ENCODE data around the gene GNAI1. TPM values are rescaled to one million over a fixed set of nuclear protein-coding genes. Genes with fewer than 3 reads are reported as not detected.

The GNAI1 gene
- total RNA-seq, 1 experiment from 2014 or later: 20.5 TPM

DNA sequence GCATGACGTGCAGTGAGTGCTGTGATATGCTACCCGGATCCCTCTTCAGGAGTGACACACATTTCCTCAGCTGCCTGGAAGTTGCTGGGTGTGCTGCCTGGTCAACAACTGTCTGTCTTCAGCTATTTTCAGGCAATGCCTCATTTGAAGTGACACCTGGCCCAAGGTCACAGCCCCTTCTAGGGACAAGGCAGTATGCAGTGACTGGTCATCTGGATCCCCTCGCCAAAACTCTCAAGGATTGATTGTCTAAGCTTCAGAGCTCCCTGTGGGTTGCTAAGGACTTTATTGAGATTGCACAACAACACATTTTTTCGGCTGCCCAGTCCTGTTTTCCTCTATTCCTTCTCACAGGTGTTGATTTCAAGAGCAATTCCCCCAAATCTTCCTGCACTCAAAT, 108.8 kb downstream of the GNAI1 start:
- TF ChIP-seq, protein P1, sequence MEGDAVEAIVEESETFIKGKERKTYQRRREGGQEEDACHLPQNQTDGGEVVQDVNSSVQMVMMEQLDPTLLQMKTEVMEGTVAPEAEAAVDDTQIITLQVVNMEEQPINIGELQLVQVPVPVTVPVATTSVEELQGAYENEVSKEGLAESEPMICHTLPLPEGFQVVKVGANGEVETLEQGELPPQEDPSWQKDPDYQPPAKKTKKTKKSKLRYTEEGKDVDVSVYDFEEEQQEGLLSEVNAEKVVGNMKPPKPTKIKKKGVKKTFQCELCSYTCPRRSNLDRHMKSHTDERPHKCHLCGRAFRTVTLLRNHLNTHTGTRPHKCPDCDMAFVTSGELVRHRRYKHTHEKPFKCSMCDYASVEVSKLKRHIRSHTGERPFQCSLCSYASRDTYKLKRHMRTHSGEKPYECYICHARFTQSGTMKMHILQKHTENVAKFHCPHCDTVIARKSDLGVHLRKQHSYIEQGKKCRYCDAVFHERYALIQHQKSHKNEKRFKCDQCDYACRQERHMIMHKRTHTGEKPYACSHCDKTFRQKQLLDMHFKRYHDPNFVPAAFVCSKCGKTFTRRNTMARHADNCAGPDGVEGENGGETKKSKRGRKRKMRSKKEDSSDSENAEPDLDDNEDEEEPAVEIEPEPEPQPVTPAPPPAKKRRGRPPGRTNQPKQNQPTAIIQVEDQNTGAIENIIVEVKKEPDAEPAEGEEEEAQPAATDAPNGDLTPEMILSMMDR (IDR thresholded peaks at IDR 0.05; ENCODE audit: unreplicated experiment): no peak
- no TSS peak for BruUV-seq (replicated peaks)
- DNase-seq: no peak
- intact Hi-C loops (cut with micrococcal nuclease; ENCODE audit: unreplicated experiment): no loop called here
- Mint-ChIP-seq H3K36me3 (ENCODE audit: insufficient read depth, unreplicated experiment) (no peaks in the 10 kb centered on the region), H3K9me3 (ENCODE audit: low read depth, unreplicated experiment) (peaks cover 2% of the 10 kb centered on the region), H3K4me1 (ENCODE audit: low read depth, unreplicated experiment) (no peaks in the 10 kb centered on the region), H3K4me3 (ENCODE audit: low read depth, unreplicated experiment) (no peak overlapping the region), H3K27ac (ENCODE audit: unreplicated experiment) (no peak overlapping the region), H3K27me3 (ENCODE audit: unreplicated experiment) (no peaks in the 10 kb centered on the region)
- CTCF ChIA-PET: no interaction called here

DNA sequence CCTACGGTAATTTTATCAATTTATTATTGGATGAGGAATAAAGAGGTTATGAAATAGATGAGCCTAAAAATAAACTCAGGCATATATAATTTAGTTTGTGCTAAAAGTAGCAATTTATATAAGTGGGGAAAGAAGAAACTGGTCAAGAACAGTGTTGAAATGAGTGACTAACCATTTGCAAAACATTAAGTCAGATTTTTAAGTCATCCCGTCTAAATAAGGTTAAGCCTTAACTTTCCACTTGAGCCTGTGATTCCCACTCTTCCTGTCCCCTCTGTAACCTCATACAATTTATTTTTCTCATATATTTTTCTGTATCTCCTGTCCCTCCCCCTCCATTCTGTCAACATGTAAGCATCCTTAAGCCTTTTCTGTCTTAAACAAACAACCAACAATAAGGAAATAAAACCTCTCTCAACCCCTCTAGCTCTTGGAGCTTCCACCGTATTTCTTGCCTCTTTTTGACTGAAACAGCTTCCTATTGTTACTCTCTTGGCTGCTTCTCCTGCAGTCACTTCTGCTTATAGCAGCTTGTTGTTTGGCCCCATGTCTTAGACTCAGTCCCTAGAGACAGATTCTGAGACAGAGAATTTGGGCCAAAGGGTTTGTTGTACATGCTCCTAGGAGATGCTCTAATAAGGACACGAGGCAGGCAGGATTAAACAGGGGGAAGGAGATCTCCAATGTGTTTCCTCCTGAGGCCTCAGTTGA, 109.7 kb downstream of the GNAI1 start:
- no TSS peak for BruUV-seq (replicated peaks)
- Mint-ChIP-seq H3K36me3 (ENCODE audit: insufficient read depth, unreplicated experiment) (no peaks in the 10 kb centered on the region), H3K4me1 (ENCODE audit: low read depth, unreplicated experiment) (no peaks in the 10 kb centered on the region), H3K4me3 (ENCODE audit: low read depth, unreplicated experiment) (no peak overlapping the region), H3K9me3 (ENCODE audit: low read depth, unreplicated experiment) (peaks cover 2% of the 10 kb centered on the region), H3K27me3 (ENCODE audit: unreplicated experiment) (no peaks in the 10 kb centered on the region), H3K27ac (ENCODE audit: unreplicated experiment) (no peak overlapping the region)
- TF ChIP-seq, protein P1 (IDR thresholded peaks at IDR 0.05; ENCODE audit: unreplicated experiment): no peak
- CTCF ChIA-PET: no interaction called here
- DNase-seq: no peak
- intact Hi-C loops (cut with micrococcal nuclease; ENCODE audit: unreplicated experiment): no loop called here

DNA sequence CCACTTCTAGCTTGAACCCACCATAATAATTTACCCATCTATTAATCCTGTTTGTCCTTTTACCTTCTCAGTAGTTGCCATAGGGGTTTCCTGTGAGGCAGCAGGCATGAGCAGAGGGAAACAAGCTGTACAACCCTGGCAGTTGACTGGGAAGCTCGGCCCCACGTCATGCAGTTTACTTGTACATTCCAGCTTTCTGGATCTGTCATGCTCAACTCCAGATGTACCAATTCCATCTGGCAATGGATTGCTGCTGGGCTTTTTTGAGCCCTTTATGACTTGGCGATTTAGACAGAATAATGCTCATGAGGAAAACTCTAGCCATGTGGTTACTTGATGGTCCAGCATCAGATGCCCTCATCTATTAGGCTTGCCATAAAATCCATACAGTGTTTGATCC, 112.5 kb downstream of the GNAI1 start:
- Mint-ChIP-seq H3K27me3 (ENCODE audit: unreplicated experiment) (no peaks in the 10 kb centered on the region), H3K9me3 (ENCODE audit: low read depth, unreplicated experiment) (peaks cover 4% of the 10 kb centered on the region), H3K4me3 (ENCODE audit: low read depth, unreplicated experiment) (no peak overlapping the region), H3K36me3 (ENCODE audit: insufficient read depth, unreplicated experiment) (no peaks in the 10 kb centered on the region), H3K27ac (ENCODE audit: unreplicated experiment) (no peak overlapping the region), H3K4me1 (ENCODE audit: low read depth, unreplicated experiment) (no peaks in the 10 kb centered on the region)
- intact Hi-C loops (cut with micrococcal nuclease; ENCODE audit: unreplicated experiment): no loop called here
- no TSS peak for BruUV-seq (replicated peaks)
- CTCF ChIA-PET: no interaction called here
- DNase-seq: no peak
- TF ChIP-seq, protein P1 (IDR thresholded peaks at IDR 0.05; ENCODE audit: unreplicated experiment): no peak

DNA sequence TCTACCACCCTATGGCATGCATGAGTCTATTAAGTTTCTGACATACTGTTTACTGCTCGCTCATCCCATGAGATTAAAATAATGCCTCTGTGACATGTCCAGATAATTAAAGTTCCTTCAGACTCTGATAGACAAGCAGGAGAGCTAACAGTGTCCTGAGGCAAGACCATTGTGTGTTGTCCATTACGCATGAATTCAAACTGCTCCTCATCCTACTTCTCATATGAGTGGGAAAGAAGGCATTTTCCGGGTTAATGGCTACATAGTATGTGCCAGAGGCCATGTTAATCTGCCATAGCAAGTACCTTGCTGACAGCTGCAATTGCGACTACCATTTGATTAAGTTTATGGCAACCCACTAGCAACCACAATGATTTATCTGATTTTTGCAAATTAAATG, 113.3 kb downstream of the GNAI1 start:
- DNase-seq: no peak
- CTCF ChIA-PET: no interaction called here
- Mint-ChIP-seq H3K4me3 (ENCODE audit: low read depth, unreplicated experiment) (no peak overlapping the region), H3K4me1 (ENCODE audit: low read depth, unreplicated experiment) (no peaks in the 10 kb centered on the region), H3K27ac (ENCODE audit: unreplicated experiment) (no peak overlapping the region), H3K27me3 (ENCODE audit: unreplicated experiment) (no peaks in the 10 kb centered on the region), H3K36me3 (ENCODE audit: insufficient read depth, unreplicated experiment) (no peaks in the 10 kb centered on the region), H3K9me3 (ENCODE audit: low read depth, unreplicated experiment) (peaks cover 4% of the 10 kb centered on the region)
- BruUV-seq (replicated peaks): no TSS peak
- TF ChIP-seq, protein P1 (IDR thresholded peaks at IDR 0.05; ENCODE audit: unreplicated experiment): no peak
- intact Hi-C loops (cut with micrococcal nuclease; ENCODE audit: unreplicated experiment): no loop called here
